AG08396 (cell line): ENCODE results near the gene RIN2.

Experiments
- DNase-seq: peaks from one replicate; pipeline ENCODE4 v3.0.0; 2012; ENCODE audit warnings: low spot score, mixed read lengths

RIN2 gene

DNA sequence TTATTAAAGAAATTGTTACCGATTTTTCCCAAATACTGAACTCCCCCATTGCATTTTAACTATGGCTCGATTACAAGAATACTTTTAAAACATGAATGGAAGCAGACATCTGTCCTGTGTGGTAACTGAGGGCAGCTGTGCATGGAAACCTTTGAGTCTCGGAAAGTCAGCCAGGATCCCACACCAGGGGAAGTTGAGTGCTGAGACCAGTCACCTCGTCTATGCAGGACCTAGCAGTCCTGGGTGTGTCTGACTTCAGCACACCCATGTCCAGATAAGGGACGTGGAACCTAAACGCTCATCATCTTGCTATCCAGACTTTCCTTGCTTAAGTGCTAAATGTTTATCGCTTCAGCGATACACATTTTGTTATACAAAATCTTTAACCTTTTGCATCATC lies 6.1 kb downstream of the RIN2 start:
- DNase-seq, result no peak

DNA sequence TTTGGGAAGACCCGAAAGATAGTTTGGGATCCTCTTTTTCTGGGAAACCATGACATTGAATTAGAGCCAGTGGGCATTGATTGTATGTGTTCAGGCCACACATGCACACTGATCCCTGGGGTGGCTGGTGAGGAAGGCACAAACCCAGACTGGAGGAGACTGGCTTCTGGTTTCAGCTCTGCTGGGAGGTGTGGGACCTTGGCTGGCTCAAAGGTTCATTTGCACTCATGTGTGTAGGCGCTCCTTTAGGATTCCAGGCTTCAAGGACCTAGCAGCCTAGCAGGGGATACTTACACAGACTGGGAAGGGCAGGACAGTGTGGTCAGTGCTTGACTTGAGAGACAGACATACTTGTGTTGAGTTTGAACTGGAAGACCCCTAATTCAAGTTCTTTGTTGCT lies 7.2 kb downstream of the RIN2 start:
- no peak for DNase-seq

DNA sequence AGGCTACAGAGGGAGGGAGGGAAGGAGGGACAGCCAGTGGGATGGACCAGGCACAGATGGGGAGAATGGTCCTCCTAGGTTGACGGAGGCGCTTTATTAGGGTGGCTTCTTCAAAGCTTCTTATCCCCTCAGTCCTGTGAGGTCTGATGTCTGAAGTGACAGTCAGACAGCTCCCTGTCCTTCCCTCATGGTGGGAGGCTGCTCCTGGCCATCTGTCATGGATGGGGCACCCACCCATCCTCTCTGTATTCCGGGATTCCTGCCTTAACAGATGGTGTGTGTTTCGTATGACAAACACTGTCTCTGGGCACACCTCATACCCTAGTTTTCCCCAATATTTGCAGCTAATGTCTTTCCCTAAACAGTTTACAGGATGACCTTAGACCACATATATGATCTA lies 7.9 kb downstream of the RIN2 start:
- no peak for DNase-seq

DNA sequence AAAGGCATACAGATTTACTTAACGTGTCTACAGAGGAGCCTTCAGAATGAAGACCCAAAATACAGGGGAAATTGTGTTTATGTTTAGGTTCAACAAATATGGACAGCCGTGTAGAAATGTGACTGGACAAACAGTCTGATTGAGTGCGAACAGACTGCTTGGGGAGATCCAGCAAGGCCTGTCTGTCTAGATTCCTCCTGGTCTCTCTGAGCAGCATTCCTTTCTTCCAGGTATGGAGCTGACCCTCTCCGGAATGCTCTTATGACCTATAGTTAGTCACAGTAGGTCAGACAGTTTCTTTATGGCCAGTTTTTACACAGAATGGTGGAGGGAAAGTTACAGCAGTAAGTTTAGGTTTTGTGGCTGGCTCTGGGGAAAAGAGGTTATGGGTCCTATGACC lies 9.0 kb downstream of the RIN2 start:
- DNase-seq, result no peak

DNA sequence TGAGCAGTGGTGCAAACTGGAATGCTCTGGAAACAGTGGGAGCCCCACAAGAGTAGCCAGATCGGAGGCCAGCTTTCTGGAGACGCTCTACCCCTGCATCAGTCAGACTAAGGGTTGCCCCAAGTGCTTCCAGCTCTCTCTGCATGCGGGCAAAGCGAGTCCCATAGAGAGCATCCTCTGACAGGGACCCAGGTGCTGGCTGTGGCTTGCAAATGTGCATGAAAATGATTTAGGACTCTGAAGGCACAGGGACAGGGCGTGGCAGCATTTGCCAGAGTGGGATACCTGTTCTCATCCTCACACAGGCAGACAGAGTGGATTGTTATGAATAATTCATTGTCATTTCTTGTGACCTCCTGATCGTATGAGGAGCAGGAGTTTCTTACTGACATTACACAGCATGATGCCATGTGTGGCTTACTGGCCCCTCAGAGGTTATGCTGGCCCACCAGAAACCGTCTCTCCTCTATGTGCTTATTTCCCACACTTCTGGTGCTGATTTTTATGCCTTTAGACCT lies 10.3 kb downstream of the RIN2 start:
- DNase-seq, result no peak

DNA sequence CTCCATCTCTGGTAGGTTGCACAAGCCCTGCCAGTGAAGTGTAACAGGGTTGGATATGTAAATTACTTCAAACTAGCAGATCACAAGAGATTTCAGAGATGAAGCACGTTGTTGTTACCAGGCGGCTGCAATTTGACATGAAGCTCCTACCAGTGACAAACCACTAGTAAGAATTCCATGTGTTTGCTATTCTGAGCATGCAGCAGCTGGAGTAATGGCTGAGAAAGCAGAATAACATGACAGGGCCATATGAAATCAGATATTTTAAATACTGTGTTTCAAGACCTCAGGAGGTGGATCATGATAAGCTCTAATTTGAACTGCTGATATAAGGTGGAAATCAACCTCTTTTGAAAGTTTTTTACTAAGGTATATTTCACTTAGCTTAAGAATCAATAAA lies 11.4 kb downstream of the RIN2 start:
- DNase-seq, result no peak

DNA sequence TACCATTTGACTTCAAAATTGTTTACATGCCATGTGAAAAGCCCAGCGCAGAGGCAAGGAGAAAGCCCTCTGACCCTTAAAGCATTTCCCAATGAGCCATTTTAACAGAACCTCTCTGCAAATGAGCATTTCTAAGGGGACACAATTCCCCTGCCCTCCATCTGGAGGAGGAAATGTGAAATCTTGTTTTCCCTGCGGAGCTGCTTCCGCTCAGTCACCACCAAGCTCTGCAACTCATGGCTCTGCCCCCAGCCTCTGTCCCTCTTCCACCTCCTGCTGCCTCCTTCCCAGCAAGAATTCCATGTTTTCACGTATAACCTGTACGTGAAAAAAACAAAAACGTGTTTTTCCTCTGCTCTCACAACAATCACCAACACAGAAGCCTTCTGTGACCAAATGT lies 12.3 kb downstream of the RIN2 start:
- DNase-seq, result no peak

DNA sequence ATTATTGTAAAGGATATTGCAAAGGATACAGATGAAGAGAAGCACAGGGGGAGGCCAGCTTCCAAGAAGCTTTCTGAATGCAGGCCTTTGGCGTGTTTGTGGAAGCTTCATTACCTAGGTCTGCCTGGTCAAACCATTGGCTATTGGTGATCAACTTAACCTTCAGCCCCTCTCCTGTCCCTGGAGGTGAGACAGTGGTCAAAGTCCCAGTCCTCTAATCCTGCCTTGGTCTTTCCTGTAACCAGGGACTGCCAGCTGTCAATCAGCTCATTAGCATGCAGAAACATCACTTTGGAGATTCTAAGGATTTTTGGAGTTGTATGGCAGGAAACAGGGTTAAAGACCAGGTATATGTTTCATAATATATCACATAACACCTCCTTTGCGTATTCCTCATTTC lies 13.0 kb downstream of the RIN2 start:
- DNase-seq, result no peak

DNA sequence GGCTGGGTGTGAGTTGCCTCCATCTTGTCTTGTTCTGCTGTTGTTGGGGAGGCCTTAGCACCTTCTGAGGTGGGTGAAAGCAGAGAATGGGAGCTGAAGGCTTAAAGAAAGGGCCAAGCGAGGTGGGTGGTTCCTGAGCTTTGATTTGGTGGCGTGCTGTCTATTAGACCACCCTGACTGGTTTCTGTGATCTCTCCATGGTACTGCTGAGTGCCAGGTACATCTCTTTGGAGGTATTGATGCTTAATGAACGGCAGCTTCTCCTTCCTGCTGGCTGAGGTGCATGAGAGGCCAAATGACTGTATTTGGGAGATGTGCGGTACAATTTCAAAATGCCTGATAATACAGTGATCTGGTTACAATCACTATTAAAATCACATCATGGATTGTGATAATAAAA lies 15.4 kb downstream of the RIN2 start:
- no peak for DNase-seq

DNA sequence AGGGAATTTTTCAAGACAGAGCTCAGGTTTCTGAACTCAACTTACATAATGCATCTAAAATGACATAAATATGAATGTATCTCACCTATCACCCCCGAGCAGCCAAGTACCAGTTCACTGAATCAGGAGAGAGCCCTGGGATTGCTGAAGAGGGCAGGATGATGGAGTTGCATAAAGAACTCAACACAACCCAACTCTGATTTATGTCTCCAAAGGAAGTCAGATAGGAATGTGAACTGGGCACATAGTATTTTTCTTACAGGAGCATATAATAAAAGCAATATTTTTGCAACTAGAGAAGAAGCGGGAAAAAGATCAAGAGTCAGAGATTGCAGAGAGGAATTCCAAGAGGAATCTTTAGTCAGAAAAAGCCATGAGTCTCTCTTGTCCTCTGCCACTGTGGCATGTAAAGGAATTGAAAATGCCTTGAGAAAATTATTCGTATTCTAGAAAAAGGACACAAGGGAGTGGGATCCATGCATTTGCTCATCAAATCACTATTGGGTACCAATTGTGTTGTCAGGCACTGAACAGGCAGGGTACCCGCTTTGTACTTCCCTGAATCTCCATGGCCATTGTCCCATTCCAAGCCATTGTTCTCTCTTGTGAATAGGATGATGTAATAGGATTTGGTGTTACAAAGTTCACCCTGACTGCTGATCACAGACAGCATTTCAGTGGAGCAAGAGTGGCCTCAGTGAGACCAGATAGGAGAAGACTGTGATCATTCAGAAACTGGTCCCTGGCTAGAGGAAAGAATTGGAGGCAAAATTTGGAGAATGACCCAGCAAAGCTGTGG lies 16.3 kb downstream of the RIN2 start:
- DNase-seq, result no peak

DNA sequence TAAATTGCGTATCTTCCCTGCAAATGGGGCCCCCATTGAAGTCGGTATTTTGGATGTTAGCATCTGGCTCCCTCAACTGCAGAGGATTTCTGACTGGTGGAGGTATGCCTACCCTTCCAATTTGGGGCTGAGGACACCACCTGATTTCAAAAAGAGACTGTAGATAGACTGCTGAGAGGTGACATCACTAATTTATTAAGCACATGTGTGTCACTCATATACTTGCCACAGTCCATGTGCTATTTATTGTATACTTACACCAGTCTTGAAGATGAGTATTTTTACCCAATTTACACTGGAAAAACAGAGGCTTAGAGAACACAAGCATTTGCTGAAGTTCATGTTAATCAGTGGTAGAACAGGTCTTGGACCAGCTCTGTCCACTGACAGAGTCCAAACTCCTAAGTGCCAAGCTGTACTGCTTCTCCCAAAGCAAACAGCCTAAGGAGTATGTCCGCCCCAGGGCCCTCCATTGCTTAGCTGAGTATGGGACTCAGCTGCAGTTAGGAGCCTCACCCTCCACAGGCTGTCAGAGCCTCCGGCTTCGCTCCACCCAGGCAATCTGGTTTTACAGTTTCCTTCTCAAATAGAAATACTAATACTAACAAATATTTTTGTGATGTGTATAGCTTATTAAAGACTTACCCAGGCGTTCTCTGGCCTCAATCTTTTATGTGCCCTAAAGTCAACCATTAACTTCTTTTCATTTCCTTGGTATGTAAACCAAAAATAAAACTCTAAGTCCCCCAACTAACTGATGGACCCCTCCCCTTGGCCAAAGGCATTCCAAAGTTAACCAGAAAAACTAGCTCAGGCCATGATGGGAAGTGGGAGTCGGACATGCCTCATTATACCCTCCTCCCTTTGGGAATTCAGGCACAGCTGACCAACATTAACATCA lies 17.5 kb downstream of the RIN2 start:
- DNase-seq, result no peak

DNA sequence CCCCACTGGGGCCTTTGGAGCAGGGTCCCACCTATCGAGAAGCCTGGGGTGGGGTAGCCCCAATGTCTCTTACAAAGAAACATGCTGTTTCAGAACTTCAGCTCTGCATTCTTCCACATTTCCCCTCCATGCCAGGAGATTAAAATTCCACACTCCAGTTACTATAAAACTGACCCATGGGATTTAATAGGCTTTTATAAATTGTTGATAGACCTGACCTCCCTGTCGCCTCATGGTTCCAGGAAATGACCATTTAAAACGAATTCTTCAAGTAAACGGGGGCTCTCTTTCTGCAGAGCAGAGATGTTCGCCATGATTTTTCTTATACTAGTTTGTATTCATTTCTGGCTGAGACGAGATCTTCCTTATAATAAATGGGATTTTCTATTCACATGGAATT lies 19.3 kb downstream of the RIN2 start:
- DNase-seq, result no peak

DNA sequence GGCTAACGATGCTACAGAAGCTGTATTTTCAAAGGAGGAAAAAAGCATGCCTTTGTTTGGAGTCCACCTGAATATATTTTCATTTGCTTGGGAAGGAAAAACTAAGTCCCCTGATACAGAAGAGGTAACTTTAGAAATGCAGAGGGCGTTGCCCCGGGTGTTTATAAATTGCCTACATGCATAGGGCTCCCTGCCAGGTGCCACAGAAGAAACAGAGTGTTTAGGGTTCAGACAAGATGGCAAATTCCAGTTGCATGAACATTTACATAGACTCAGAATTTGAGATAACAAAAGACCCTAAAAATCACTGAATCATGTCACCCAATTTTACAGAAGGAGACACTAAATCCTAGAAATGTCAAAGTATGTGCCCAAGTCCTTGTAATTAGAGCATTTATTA lies 19.9 kb downstream of the RIN2 start:
- no peak for DNase-seq

DNA sequence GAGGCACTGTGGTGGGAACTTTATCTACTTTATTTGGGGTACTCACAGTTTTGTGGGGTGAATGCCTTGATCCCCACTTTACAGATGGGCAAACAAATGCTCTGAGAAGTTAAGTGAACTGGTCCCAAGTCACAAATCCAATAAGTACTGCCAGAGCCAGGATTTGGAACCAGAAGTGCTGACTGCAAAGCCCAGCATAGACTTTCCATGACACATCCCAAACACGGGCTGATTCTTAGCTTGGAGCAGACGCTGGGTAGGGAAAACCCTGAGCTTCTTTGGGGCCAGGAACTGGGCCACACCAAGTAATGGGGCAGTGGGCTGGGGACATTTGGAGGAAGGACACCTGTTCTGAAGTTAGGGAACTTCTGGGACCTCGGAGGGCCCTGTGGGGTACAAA lies 20.3 kb downstream of the RIN2 start:
- DNase-seq, result no peak

DNA sequence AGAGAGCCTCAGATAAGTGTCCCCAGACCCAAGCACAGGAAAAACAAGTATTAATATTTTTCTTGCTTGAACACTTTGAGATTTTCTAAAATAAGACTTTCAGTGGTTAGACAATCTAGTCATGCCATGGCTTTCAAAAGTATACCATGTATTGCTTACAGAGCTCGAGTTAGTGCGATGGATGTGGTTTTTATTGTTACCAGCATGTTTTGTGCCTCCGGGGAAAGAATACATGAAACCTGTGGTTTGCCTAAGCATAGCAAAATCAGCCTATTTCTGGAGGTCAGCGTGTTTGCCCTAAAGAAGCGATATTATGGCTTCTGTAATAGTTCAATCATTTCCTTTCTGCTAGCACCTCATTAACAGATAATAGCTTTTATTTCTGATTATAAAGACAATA lies 21.6 kb downstream of the RIN2 start:
- DNase-seq, result no peak

DNA sequence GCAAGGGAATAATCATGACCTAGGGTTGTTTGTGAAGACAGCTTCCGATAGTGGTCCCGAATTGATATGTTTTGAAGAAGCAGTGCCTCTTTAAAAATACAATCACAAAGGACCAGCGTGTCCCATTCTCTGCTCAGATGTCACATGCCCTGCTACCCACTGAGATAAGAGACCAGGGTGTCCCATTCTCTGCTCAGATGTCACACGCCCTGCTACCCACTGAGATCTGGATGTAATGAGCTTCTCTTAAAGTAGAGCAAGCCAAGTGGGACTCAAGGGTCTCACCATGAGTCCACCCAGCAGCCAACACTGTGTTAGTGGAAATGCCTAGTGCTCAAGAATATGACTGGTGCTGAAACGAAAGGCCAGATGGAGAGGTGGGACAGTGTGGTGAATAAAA lies 22.2 kb downstream of the RIN2 start:
- no peak for DNase-seq

DNA sequence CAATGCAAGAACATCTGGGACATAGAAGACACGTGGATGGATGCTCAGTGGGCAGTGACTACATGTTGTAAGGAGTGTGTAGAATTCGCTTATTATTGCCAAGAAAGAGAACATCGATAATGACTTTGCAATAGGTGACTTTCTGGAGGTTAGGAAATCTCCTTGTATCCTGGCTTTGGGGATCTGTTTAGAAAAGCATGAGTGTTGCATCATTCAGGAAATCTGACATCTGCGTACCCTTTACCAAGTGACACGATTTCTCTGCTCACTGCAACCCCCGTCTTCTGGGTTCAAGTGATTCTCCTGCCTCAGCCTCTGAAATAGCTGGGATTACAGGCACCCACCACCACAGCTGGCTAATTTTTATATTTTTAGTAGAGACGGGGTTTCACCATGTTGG lies 23.2 kb downstream of the RIN2 start:
- DNase-seq, result no peak

DNA sequence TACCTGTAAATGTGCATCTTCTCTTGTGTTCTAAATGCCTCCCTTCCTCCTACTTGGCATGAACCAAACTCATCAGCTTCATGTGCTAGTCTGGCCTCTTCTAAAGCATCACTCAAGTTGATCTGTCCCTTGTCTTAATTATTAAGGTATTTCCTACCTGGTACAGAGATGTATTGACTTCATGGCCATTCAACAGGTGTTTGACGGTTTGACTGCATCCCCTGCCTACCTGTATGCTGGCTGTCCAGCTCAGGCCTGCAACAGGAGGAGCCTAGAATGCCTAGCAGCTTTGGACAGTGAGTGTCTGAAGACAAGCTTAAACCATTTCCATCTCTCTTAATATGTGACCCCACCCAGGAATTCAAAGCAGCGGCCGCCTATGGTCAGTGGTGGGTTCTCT lies 24.6 kb downstream of the RIN2 start:
- no peak for DNase-seq

DNA sequence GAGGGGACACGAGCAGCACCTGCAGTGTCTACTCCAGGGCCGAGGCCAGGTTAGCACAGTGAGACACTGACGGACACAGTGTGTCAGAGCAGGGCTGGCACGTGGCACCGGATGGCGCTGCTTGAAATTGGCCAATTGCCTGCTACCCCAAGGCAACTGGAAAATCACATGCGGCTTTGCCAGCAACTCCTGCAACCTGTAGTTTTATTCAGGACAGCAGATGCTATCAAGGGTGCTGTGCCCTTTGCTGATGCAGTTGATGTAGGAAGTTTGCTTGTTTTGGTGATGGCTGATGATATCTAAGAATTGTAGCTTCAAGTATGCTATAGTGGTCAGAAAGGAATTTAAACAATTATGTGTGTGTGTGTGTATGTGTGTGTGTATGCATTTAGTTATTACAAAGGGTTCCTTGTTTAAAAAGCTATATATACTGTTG lies 25.9 kb downstream of the RIN2 start:
- DNase-seq, result no peak

DNA sequence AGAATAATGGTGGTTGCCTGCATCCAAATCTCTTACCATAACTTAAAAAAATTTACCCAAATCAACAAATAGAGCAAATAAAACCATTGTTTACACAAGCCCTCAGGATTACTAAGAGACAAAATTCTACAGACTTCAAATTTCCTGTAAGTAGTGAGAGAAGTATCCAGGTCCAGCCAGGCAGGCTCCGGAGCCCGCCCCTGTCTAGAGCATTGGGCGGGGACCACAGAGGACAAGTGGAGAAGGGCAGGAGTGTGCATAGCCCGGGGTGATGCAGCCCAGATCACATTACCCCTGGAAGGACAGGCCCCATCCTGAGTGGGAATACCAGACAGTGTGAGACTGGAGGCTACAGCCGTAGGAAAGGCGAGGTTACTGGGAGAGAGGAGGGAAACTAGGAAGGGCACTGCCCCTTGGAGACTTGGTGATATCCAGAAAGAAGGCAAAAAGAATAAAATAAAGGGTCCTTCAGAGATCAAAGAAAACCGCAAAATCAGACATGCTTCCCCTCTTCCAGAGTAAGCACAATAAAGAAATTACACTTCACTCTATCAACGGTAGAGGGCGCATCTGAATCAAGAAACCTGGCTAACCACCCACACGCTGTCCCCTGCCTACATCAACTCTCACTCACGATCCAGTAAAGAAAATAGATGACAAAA lies 26.6 kb downstream of the RIN2 start:
- peak; percentile 63 for DNase-seq

DNA sequence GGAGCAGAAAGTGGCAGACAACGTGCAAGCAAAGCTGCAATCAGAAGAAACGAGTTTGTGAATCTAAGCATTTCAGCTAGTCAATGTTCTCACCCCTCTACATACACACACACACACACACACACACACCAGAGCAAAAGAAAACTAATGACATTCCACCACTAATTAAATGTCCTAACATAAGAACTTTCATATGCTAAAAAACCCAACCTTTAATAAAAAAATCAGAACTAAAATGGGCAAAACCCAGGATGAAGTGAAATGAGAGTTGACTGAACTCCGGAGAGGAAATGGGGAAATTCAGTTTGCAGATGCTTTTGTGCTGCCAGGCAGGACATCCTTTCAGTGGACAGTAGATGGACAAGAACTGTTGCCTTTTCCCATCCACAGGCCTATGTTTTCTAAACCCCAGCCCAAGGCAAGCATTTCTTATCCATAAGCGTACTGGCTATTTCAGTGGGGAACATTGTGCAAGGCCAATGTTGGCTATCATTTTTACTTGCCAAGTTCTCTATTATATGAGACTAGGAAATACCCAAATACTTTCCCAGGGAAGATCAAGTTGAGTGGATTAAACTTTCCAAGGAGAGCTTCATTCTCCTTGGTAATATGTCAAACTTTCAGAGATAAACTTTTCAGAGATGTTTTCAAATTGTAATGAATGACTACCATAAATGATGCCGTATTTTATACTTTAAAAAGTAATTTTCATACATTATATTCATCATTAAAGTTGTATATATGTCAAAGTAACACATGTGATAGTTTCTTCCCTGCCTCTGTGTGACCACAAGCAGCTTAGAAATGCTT lies 27.3 kb downstream of the RIN2 start:
- DNase-seq, result no peak

DNA sequence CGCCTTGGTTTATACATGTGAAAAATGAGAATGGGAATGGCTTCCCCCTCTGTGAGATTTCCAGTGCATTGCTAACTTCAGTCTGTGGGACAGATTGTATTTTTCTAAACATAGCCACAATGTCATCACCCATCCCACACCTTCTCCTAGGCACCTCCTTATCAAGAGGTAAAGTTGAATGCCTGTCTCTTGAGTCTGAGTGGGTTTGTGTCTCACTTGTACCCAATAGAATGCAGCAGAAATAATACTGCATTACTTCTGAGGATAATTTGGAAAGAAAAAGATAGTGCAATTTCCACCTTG lies 27.9 kb downstream of the RIN2 start:
- DNase-seq, result no peak
